GM12878 (cell line): Measurements from ENCODE around the gene CERK. TPM values are rescaled to one million over a fixed set of nuclear protein-coding genes. Genes with fewer than 3 reads are reported as not detected.

Source experiments
- ATAC-seq: fragments of 200-7000 bp; cut with Tn5 transposase; 3 replicates; pipeline ENCODE4 v1.9.1; 2020; ENCODE audit warnings: mild to moderate bottlenecking, moderate library complexity
- BruUV-seq: library from RNA; stranded (reverse); fragments of 400-500 nt; replicated peaks from 2 replicates; lab custom pipeline; 2021; lab: Mats Ljungman, UMichigan
- CTCF ChIA-PET: fragments of 300-600 bp; sonication (Branson Sonifier 250); formaldehyde crosslinking; extraction: SDS; loops from one replicate; lab custom pipeline; 2021; ENCODE audit warnings: inconsistent platforms; lab: Yijun Ruan, JAX
- POLR2A ChIA-PET: fragments of 350-600 bp; formaldehyde crosslinking; extraction: SDS; loops from one replicate; lab custom pipeline; 2021; ENCODE audit warnings: inconsistent platforms; lab: Charles Lee
- RAD21 ChIA-PET: fragments of 300-600 bp; sonication (Branson Sonifier 250); formaldehyde crosslinking; loops from one replicate; lab custom pipeline; 2023; ENCODE audit warnings: antibody characterized with exemption; ENCODE audit not compliant: unreplicated experiment; lab: Charles Lee
- SMC1A ChIA-PET: fragments of 300-600 bp; sonication (Branson Sonifier 250); formaldehyde crosslinking; loops from one replicate; lab custom pipeline; 2023; ENCODE audit not compliant: unreplicated experiment, uncharacterized antibody; lab: Charles Lee
- DNase-seq: peaks from one replicate; pipeline ENCODE4 v3.0.0-alpha.2; 2011; ENCODE audit warnings: low read depth, low spot score
- FAIRE-seq: peaks from 3 replicates; lab custom pipeline; 2011; peaks lifted over from hg19 to GRCh38; lab: Jason Lieb, UNC
- H2AFZ ChIP-seq: 2 replicates; pipeline ENCODE4 v1.6.0; 2011; ENCODE audit warnings: low read depth, low read length, control low read depth; ENCODE audit not compliant: control insufficient read depth
- H3K27ac ChIP-seq: 2 replicates; pipeline ENCODE4 v1.5.1; 2011; ENCODE audit warnings: control low read depth; ENCODE audit not compliant: control insufficient read depth, insufficient read depth
- H3K27me3 ChIP-seq, 2 experiments: replicated peaks in 1 of 2; 2 replicates each; pipeline versions ENCODE4 v1.6.0 to v1.6.1; 2011; ENCODE audit warnings: low read length in 1 of 2; ENCODE audit not compliant: control insufficient read depth in 2 of 2, insufficient read depth in 2 of 2
- H3K36me3 ChIP-seq, 2 experiments: 2 replicates each; pipeline ENCODE4 v1.5.1; 2011; ENCODE audit warnings: low read length in 1 of 2; ENCODE audit not compliant: control insufficient read depth in 2 of 2, insufficient read depth in 2 of 2
- H3K4me1 ChIP-seq: 2 replicates; pipeline ENCODE4 v1.6.1; 2011; ENCODE audit warnings: mild to moderate bottlenecking, low read length, moderate library complexity, mixed read lengths; ENCODE audit not compliant: control insufficient read depth, insufficient read depth
- H3K4me2 ChIP-seq: 2 replicates; pipeline ENCODE4 v1.6.0; 2011; ENCODE audit warnings: control low read depth; ENCODE audit not compliant: control insufficient read depth, insufficient read depth
- H3K4me3 ChIP-seq: fragments of 200-600 bp; sonication (generic); 2 replicates; pipeline ENCODE4 v1.5.1; 2016
- H3K79me2 ChIP-seq: 2 replicates; pipeline ENCODE4 v1.6.0; 2011; ENCODE audit warnings: low read length; ENCODE audit not compliant: control insufficient read depth, insufficient read depth
- H3K9ac ChIP-seq: 2 replicates; pipeline ENCODE4 v1.8.0; 2011; ENCODE audit warnings: low read length, control low read depth, mixed read lengths; ENCODE audit not compliant: control insufficient read depth, insufficient read depth
- H3K9me3 ChIP-seq: replicated peaks from 3 replicates; pipeline ENCODE4 v1.5.1; 2011; ENCODE audit warnings: mild to moderate bottlenecking, low read length; ENCODE audit not compliant: control insufficient read depth, insufficient read depth
- H4K20me1 ChIP-seq: 2 replicates; pipeline ENCODE4 v1.6.0; 2011; ENCODE audit not compliant: control insufficient read depth, insufficient read depth
- JUNB ChIP-seq: IDR thresholded peaks from 2 replicates; pipeline ENCODE4 v1.6.1; 2016; ENCODE audit warnings: antibody characterized with exemption, mild to moderate bottlenecking
- TBL1XR1 ChIP-seq: IDR thresholded peaks from 2 replicates; pipeline ENCODE4 v1.6.1; 2012; ENCODE audit warnings: low read depth, low read length, improper control_type of control experiment
- TCF3 ChIP-seq: IDR thresholded peaks from 2 replicates; pipeline ENCODE4 v1.6.1; 2012; ENCODE audit warnings: low read depth, mild to moderate bottlenecking, low read length, borderline replicate concordance; ENCODE audit not compliant: insufficient read depth
- ZNF217 ChIP-seq: fragments of 450-650 bp; IDR thresholded peaks from 2 replicates; pipeline ENCODE4 v1.6.1; 2017; ENCODE audit warnings: antibody characterized with exemption, mild to moderate bottlenecking
- WGBS: methylation state at CpG from one replicate; pipeline ENCODE4 v1.1.6; 2016; ENCODE audit warnings: low lambda C conversion rate; ENCODE audit not compliant: insufficient replicate concordance, insufficient coverage; ENCODE audit errors: missing lambda C conversion rate; 5-methylcytosine and 5-hydroxymethylcytosine counted together
- in situ Hi-C: fragments of 300-500 bp; cut with MboI; formaldehyde crosslinking; loops from 9 replicates; pipeline ENCODE4 v1.14.3; 2018; ENCODE audit warnings: mixed read lengths
- intact Hi-C: fragments of 100-400 bp; cut with micrococcal nuclease; formaldehyde crosslinking; loops from one replicate; pipeline ENCODE4 v1.14.2; 2022; ENCODE audit not compliant: unreplicated experiment
- polyA plus RNA-seq, 11 experiments: library from polyadenylated mRNA; depleted of rRNA in 4 of 11; unstranded in 6 of 11; stranded (reverse) in 5 of 11; fragments of >200 nt; fragmentation: Nextera tagmentation in 4 of 11; fragmentation: Illumina TruSeq in 1 of 11; extraction: Ambion mirVana in 4 of 11; extraction: Trizol in 1 of 11; gene quantifications; 1 replicate in 1 of 11; 2 replicates in 10 of 11; pipeline versions ENCODE4 v1.2.1 to v1.2.3, GENCODE V29; 2011 to 2016; ENCODE audit warnings: inconsistent platforms in 2 of 11, missing spikeins in 2 of 11, low read depth in 1 of 11
- total RNA-seq, 4 experiments: library from RNA; depleted of rRNA in 3 of 4; stranded (reverse); fragments of >200 nt in 3 of 4; fragmentation: Illumina TruSeq in 1 of 4; extraction: Trizol in 1 of 4; gene quantifications; 2 replicates each; pipeline versions ENCODE4 v1.2.1 to v1.2.3, GENCODE V29; 2013 to 2021
- TF ChIP-seq, protein P1 (sequence below): fragments of 450-650 bp; IDR thresholded peaks from 2 replicates; pipeline ENCODE4 v1.6.1; 2016; ENCODE audit warnings: mild to moderate bottlenecking, moderate library complexity, borderline replicate concordance
- TF ChIP-seq, protein P2 (sequence below): IDR thresholded peaks from 2 replicates; pipeline ENCODE4 v1.6.1; 2011; ENCODE audit warnings: low read depth, mild to moderate bottlenecking, low read length, moderate library complexity, borderline replicate concordance; ENCODE audit errors: extremely low read depth
- TF ChIP-seq, protein P3 (sequence below): fragments of 450-650 bp; conservative IDR thresholded peaks from 2 replicates; pipeline ENCODE4 v1.6.1; 2017; ENCODE audit warnings: mild to moderate bottlenecking, moderate library complexity

The CERK gene
- total and polyA plus RNA-seq, 10 of the 15 experiments (the other 5 are each of a cell fraction or from before 2014, with no cell fraction given), result 4.0 to 41.1 (median 30.2) TPM

DNA sequence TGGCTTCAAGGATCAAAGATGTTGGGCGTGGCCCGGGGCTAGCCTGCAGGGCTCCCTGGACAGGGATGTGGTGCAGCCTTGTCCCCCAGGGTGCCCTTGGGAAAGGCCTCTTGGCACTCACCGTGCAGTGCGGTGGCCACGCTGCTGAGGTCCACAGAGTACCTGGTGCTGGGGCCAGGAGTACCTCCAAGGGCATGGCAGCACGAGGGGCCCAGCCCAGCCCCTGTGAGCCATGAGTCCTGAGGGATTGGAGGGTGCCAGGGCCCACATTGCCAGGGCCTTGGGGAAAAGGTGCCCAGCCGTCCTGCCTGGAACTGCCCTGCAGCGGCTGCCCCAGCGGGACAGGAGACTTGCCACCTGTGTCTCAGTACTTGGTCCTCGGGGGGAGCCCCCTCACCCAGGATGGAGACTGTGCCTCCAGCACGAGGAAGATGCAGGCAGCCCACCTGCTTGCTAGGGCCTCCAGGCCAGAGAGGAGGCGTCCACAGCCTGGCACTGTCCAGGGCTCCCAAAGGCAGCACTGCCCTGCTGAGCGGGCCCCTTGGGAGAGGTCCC is 73.7 kb downstream of the CERK start:
- BruUV-seq, result no TSS peak
- FAIRE-seq (no peak), DNase-seq (no peak), ATAC-seq (no peak)
- intact Hi-C loops, result no loop called here
- H3K4me1 ChIP-seq, result no peaks in the 10 kb centered on the region
- peaks cover 0 to 29% of the 10 kb centered on the region in 2 experiments; a peak in 3 of 4 replicates for H3K36me3 ChIP-seq
- no peak for TF ChIP-seq JUNB
- no peak overlapping the region for H3K4me3 ChIP-seq
- ChIA-PET SMC1A (no interaction called here), POLR2A (no interaction called here), CTCF (no interaction called here), RAD21 (no interaction called here)
- H3K9ac ChIP-seq, result no peak overlapping the region
- H3K27ac ChIP-seq, result no peak overlapping the region
- no peak overlapping the region for H3K4me2 ChIP-seq
- H3K27me3 ChIP-seq, result no peaks in the 10 kb centered on the region
- 57% methylated on average over 13 of the region's 13 CpGs for WGBS
- no peaks in the 10 kb centered on the region for H3K9me3 ChIP-seq
- no peaks in the 10 kb centered on the region for H3K79me2 ChIP-seq
- H2AFZ ChIP-seq, result no peak overlapping the region
- in situ Hi-C loops, result no loop called here
- no peaks in the 10 kb centered on the region for H4K20me1 ChIP-seq

DNA sequence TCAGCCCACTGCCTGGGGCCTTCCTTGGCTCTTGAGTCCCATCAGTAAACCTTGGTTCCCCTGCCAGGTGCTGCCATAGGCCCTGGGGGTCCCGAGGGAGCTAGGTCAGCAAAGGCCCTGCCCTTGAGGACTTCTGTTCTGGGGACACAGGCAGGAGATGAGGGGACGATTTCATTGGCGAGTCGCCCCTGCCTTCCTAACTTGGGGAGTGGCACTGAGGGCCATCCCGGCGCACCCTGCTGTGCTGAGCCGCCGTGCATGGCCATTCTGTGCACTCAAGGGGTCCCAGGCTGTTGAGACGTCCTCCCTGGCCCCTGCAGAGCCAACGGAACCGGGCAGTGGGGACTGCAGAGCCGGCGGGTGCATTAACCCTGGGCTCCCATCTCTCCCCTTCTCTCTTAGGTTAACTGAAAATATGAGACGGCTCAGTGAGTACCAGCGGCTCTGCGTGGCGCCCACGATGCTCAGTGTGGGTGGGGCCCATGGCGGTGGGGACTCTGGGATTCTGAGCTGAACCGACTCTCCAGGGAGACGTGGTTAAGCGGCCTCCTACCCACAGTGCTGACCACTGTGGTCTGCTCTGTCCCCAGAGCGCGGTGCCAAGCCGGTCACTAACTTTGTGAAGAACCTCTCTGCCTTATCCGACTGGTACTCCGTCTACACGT is 74.5 kb downstream of the CERK start:
- Histone ChIP-seq H3K79me2 (no peaks in the 10 kb centered on the region), H3K4me1 (no peaks in the 10 kb centered on the region), H3K9ac (no peak overlapping the region), H3K27me3 (no peaks in the 10 kb centered on the region), H3K4me2 (no peak overlapping the region), H3K9me3 (no peaks in the 10 kb centered on the region), H3K36me3 (peaks cover 0 to 27% of the 10 kb centered on the region in 2 experiments; a peak in 3 of 4 replicates), H3K27ac (no peak overlapping the region), H2AFZ (no peak overlapping the region), H4K20me1 (no peaks in the 10 kb centered on the region), H3K4me3 (no peak overlapping the region)
- ChIA-PET RAD21 (no interaction called here), CTCF (no interaction called here), SMC1A (no interaction called here), POLR2A (no interaction called here)
- FAIRE-seq (no peak), ATAC-seq (no peak), DNase-seq (no peak)
- BruUV-seq, result no TSS peak
- intact Hi-C loops, result no loop called here
- WGBS, result 77% methylated on average over 28 of the region's 28 CpGs
- in situ Hi-C loops, result no loop called here
- TF ChIP-seq, protein P1, sequence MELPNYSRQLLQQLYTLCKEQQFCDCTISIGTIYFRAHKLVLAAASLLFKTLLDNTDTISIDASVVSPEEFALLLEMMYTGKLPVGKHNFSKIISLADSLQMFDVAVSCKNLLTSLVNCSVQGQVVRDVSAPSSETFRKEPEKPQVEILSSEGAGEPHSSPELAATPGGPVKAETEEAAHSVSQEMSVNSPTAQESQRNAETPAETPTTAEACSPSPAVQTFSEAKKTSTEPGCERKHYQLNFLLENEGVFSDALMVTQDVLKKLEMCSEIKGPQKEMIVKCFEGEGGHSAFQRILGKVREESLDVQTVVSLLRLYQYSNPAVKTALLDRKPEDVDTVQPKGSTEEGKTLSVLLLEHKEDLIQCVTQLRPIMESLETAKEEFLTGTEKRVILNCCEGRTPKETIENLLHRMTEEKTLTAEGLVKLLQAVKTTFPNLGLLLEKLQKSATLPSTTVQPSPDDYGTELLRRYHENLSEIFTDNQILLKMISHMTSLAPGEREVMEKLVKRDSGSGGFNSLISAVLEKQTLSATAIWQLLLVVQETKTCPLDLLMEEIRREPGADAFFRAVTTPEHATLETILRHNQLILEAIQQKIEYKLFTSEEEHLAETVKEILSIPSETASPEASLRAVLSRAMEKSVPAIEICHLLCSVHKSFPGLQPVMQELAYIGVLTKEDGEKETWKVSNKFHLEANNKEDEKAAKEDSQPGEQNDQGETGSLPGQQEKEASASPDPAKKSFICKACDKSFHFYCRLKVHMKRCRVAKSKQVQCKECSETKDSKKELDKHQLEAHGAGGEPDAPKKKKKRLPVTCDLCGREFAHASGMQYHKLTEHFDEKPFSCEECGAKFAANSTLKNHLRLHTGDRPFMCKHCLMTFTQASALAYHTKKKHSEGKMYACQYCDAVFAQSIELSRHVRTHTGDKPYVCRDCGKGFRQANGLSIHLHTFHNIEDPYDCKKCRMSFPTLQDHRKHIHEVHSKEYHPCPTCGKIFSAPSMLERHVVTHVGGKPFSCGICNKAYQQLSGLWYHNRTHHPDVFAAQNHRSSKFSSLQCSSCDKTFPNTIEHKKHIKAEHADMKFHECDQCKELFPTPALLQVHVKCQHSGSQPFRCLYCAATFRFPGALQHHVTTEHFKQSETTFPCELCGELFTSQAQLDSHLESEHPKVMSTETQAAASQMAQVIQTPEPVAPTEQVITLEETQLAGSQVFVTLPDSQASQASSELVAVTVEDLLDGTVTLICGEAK, result no peak
- no peak for TF ChIP-seq TBL1XR1
- TF ChIP-seq, protein P2, sequence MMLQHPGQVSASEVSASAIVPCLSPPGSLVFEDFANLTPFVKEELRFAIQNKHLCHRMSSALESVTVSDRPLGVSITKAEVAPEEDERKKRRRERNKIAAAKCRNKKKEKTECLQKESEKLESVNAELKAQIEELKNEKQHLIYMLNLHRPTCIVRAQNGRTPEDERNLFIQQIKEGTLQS, result no peak
- no peak for TF ChIP-seq TCF3
- TF ChIP-seq ZNF217, result no peak
- TF ChIP-seq, protein P3, sequence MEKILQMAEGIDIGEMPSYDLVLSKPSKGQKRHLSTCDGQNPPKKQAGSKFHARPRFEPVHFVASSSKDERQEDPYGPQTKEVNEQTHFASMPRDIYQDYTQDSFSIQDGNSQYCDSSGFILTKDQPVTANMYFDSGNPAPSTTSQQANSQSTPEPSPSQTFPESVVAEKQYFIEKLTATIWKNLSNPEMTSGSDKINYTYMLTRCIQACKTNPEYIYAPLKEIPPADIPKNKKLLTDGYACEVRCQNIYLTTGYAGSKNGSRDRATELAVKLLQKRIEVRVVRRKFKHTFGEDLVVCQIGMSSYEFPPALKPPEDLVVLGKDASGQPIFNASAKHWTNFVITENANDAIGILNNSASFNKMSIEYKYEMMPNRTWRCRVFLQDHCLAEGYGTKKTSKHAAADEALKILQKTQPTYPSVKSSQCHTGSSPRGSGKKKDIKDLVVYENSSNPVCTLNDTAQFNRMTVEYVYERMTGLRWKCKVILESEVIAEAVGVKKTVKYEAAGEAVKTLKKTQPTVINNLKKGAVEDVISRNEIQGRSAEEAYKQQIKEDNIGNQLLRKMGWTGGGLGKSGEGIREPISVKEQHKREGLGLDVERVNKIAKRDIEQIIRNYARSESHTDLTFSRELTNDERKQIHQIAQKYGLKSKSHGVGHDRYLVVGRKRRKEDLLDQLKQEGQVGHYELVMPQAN, result no peak
